Neuron (in vitro differentiated cells): Measurements from ENCODE around the gene CYP8B1.

Source experiments
- H2AFZ ChIP-seq: one replicate; pipeline ENCODE4 v1.6.1; 2013; ENCODE audit warnings: low read depth, mild to moderate bottlenecking, inconsistent platforms, low read length, moderate library complexity
- H3K27me3 ChIP-seq: one replicate; pipeline ENCODE4 v1.6.1; 2013; ENCODE audit warnings: low read length; ENCODE audit not compliant: insufficient read depth
- H3K36me3 ChIP-seq: one replicate; pipeline ENCODE4 v1.6.1; 2013; ENCODE audit warnings: low read length; ENCODE audit not compliant: insufficient read depth
- H3K4me1 ChIP-seq: one replicate; pipeline ENCODE4 v1.6.1; 2013; ENCODE audit warnings: low read length; ENCODE audit not compliant: insufficient read depth
- H3K4me3 ChIP-seq: 2 replicates; pipeline ENCODE4 v1.5.1; 2013; ENCODE audit warnings: mild to moderate bottlenecking, low read length, moderate library complexity
- H3K9me3 ChIP-seq: one replicate; pipeline ENCODE4 v1.6.1; 2013; ENCODE audit warnings: low read length

CYP8B1 gene

GRCh38 chr3:42875325-42876151 is at the start of gene CYP8B1:
TSS of gene CYP8B1 (minus strand) at chr3:42875879. CDS start at chr3:42875816, 63 bp downstream.
- no peak within 1 kb of the TSS for H2AFZ ChIP-seq
- no peak within 1 kb of the TSS for H3K4me3 ChIP-seq
- peaks cover 14% of the 10 kb centered on the region for H3K27me3 ChIP-seq
- no peaks in the 10 kb centered on the region for H3K9me3 ChIP-seq
- H3K4me1 ChIP-seq: no peaks in the 10 kb centered on the region
- H3K36me3 ChIP-seq: no peaks in the 10 kb centered on the region

GRCh38 chr3:42923606-42924005 is 47.9 kb upstream of the CYP8B1 start:
- Histone ChIP-seq H3K9me3 (no peaks in the 10 kb centered on the region), H3K36me3 (no peaks in the 10 kb centered on the region), H3K4me1 (no peaks in the 10 kb centered on the region), H3K4me3 (no peak overlapping the region), H2AFZ (no peak overlapping the region), H3K27me3 (no peaks in the 10 kb centered on the region)

GRCh38 chr3:42914771-42915515 is 39.3 kb upstream of the CYP8B1 start:
- H3K27me3 ChIP-seq: no peaks in the 10 kb centered on the region
- no peak overlapping the region for H3K4me3 ChIP-seq
- no peaks in the 10 kb centered on the region for H3K4me1 ChIP-seq
- H2AFZ ChIP-seq: no peak overlapping the region
- H3K9me3 ChIP-seq: peaks cover 3% of the 10 kb centered on the region
- H3K36me3 ChIP-seq: no peaks in the 10 kb centered on the region

- Histone ChIP-seq H3K4me3 (no peak overlapping the region), H3K36me3 (no peaks in the 10 kb centered on the region), H3K27me3 (no peaks in the 10 kb centered on the region), H3K4me1 (no peaks in the 10 kb centered on the region), H2AFZ (no peak overlapping the region), H3K9me3 (no peaks in the 10 kb centered on the region)
Measured at GRCh38 chr3:42911551-42911950, 35.9 kb upstream of the CYP8B1 start.

- Histone ChIP-seq H3K27me3 (no peaks in the 10 kb centered on the region), H2AFZ (no peak overlapping the region), H3K36me3 (no peaks in the 10 kb centered on the region), H3K9me3 (no peaks in the 10 kb centered on the region), H3K4me1 (no peaks in the 10 kb centered on the region), H3K4me3 (no peak overlapping the region)
Measured at GRCh38 chr3:42908675-42909074, 33.0 kb upstream of the CYP8B1 start.

GRCh38 chr3:42906848-42907183 is 31.1 kb upstream of the CYP8B1 start:
- no peaks in the 10 kb centered on the region for H3K4me1 ChIP-seq
- H3K4me3 ChIP-seq: no peak overlapping the region
- no peak overlapping the region for H2AFZ ChIP-seq
- no peaks in the 10 kb centered on the region for H3K36me3 ChIP-seq
- no peaks in the 10 kb centered on the region for H3K9me3 ChIP-seq
- H3K27me3 ChIP-seq: no peaks in the 10 kb centered on the region

GRCh38 chr3:42906070-42906847 is 30.6 kb upstream of the CYP8B1 start, which contains the start of gene ZNF662:
TSS of gene ZNF662 (plus strand) at chr3:42906142. CDS start at chr3:42908115, 1,973 bp downstream.
- no peak within 1 kb of the TSS for H2AFZ ChIP-seq
- no peaks in the 10 kb centered on the region for H3K27me3 ChIP-seq
- no peaks in the 10 kb centered on the region for H3K9me3 ChIP-seq
- no peaks in the 10 kb centered on the region for H3K4me1 ChIP-seq
- H3K4me3 ChIP-seq: no peak within 1 kb of the TSS
- no peaks in the 10 kb centered on the region for H3K36me3 ChIP-seq

- H3K4me3 ChIP-seq: no peak overlapping the region
- no peaks in the 10 kb centered on the region for H3K36me3 ChIP-seq
- H3K4me1 ChIP-seq: no peaks in the 10 kb centered on the region
- no peak overlapping the region for H2AFZ ChIP-seq
- H3K9me3 ChIP-seq: no peaks in the 10 kb centered on the region
- no peaks in the 10 kb centered on the region for H3K27me3 ChIP-seq
Measured at GRCh38 chr3:42905740-42906069, 30.0 kb upstream of the CYP8B1 start.

GRCh38 chr3:42904076-42904475 is 28.4 kb upstream of the CYP8B1 start:
- no peaks in the 10 kb centered on the region for H3K4me1 ChIP-seq
- peaks cover 2% of the 10 kb centered on the region for H3K9me3 ChIP-seq
- no peak overlapping the region for H2AFZ ChIP-seq
- H3K27me3 ChIP-seq: no peaks in the 10 kb centered on the region
- H3K4me3 ChIP-seq: no peak overlapping the region
- H3K36me3 ChIP-seq: no peaks in the 10 kb centered on the region

- no peaks in the 10 kb centered on the region for H3K4me1 ChIP-seq
- peaks cover 2% of the 10 kb centered on the region for H3K9me3 ChIP-seq
- H3K27me3 ChIP-seq: no peaks in the 10 kb centered on the region
- no peaks in the 10 kb centered on the region for H3K36me3 ChIP-seq
- H2AFZ ChIP-seq: no peak overlapping the region
- H3K4me3 ChIP-seq: no peak overlapping the region
Measured at GRCh38 chr3:42902257-42902656, 26.6 kb upstream of the CYP8B1 start.

GRCh38 chr3:42901073-42901415 is 25.4 kb upstream of the CYP8B1 start:
- Histone ChIP-seq H3K27me3 (no peaks in the 10 kb centered on the region), H3K9me3 (peaks cover 2% of the 10 kb centered on the region), H2AFZ (no peak overlapping the region), H3K36me3 (no peaks in the 10 kb centered on the region), H3K4me3 (no peak overlapping the region), H3K4me1 (no peaks in the 10 kb centered on the region)

- no peak overlapping the region for H2AFZ ChIP-seq
- no peaks in the 10 kb centered on the region for H3K27me3 ChIP-seq
- H3K9me3 ChIP-seq: peaks cover 2% of the 10 kb centered on the region
- no peaks in the 10 kb centered on the region for H3K36me3 ChIP-seq
- no peak overlapping the region for H3K4me3 ChIP-seq
- no peaks in the 10 kb centered on the region for H3K4me1 ChIP-seq
Measured at GRCh38 chr3:42900226-42901072, 24.8 kb upstream of the CYP8B1 start.
